Heart left ventricle (tissue), 16 donors: ENCODE results near the gene RPS27. TPM values are rescaled to one million over a fixed set of nuclear protein-coding genes. Genes with fewer than 3 reads are reported as not detected.
"Not testable (repeated sequence)": the region's sequence is repeated elsewhere in the genome, so short reads cannot be mapped to it uniquely, and the experiment has no call there.

Experiments used
- ATAC-seq, 4 donors: fragments of 200-7000 bp; cut with Tn5 transposase; one replicate each; pipeline ENCODE4 v1.9.1; 2020 to 2022; ENCODE audit warnings: moderate library complexity in 4 of 4, mild to moderate bottlenecking in 3 of 4, moderate number of reproducible peaks in 1 of 4
- DNase-seq, 5 donors: peaks; one replicate each; pipeline ENCODE4 v3.0.0-alpha.2; 2020
- H3K27ac ChIP-seq, 12 donors: fragments of 200-600 bp; sonication (generic) in 4 of 12; one replicate each; pipeline versions ENCODE4 v1.5.0 to v1.8.0; 2016 to 2022; ENCODE audit warnings: mild to moderate bottlenecking in 2 of 12
- H3K27me3 ChIP-seq, 9 donors: fragments of 200-600 bp; sonication (generic) in 2 of 9; one replicate each; pipeline versions ENCODE4 v1.5.1 to v1.8.0; 2016 to 2022; ENCODE audit warnings: mild to moderate bottlenecking in 3 of 9
- H3K36me3 ChIP-seq, 9 donors: fragments of 200-600 bp; sonication (generic) in 2 of 9; one replicate each; pipeline versions ENCODE4 v1.5.0 to v1.8.0; 2018 to 2022; ENCODE audit warnings: mild to moderate bottlenecking in 2 of 9
- H3K4me1 ChIP-seq, 12 donors: fragments of 200-600 bp; sonication (generic) in 4 of 12; one replicate each; pipeline versions ENCODE4 v1.5.0 to v1.8.0; 2016 to 2022; ENCODE audit warnings: mild to moderate bottlenecking in 3 of 12
- H3K4me3 ChIP-seq, 12 donors: fragments of 200-600 bp; sonication (generic) in 4 of 12; one replicate each; pipeline versions ENCODE4 v1.5.0 to v1.8.0; 2017 to 2022; ENCODE audit warnings: mild to moderate bottlenecking in 9 of 12, moderate library complexity in 4 of 12
- H3K9me3 ChIP-seq, 12 donors: fragments of 200-600 bp; sonication (generic) in 4 of 12; one replicate each; pipeline versions ENCODE4 v1.5.0 to v1.8.0; 2016 to 2022; ENCODE audit warnings: mild to moderate bottlenecking in 1 of 12
- POLR2A ChIP-seq, 2 donors: fragments of 450-650 bp; IDR thresholded peaks; one replicate each; pipeline ENCODE4 v1.6.1; 2017; ENCODE audit warnings: antibody characterized with exemption in 2 of 2, mild to moderate bottlenecking in 2 of 2, moderate library complexity in 2 of 2
- WGBS, 4 donors: extraction: QIAGEN DNeasy Blood & Tissue Kit in 2 of 4; methylation state at CpG; one replicate each; pipeline versions ENCODE4 v1.1.5 to v1.1.7; 2013 to 2018; 5-methylcytosine and 5-hydroxymethylcytosine counted together
- intact Hi-C, 10 donors: fragments of 100-400 bp; cut with DNase I; formaldehyde crosslinking; loops; one replicate each; pipeline versions ENCODE4 v1.11.1 to v1.14.2; 2022
- polyA plus RNA-seq, 2 donors: library from polyadenylated mRNA; stranded (reverse); fragments of 200-250 nt; gene quantifications; one replicate each; pipeline ENCODE4 v1.2.3, GENCODE V29; 2013
- total RNA-seq, 9 donors: library from RNA; depleted of rRNA in 2 of 9; stranded (reverse); fragments of >200 nt in 2 of 9; fragmentation: NEBNext Ultra II Directional in 3 of 9; extraction: Animal tissue kit (Norgen Biotek cat#: 25700) in 3 of 9; gene quantifications; one replicate each; pipeline versions ENCODE4 v1.1.0 to v1.2.4, GENCODE V29; 2016 to 2023
- TF ChIP-seq, protein P1 (sequence below), 12 donors: fragments of 200-600 bp; sonication (generic) in 4 of 12; IDR thresholded peaks; one replicate each; pipeline versions ENCODE4 v1.5.0 to v1.8.0; 2018 to 2022; ENCODE audit warnings: antibody characterized with exemption in 12 of 12, mild to moderate bottlenecking in 5 of 12
- donor health status: ischemic (EF 13 %, LVEDD 7.1; RV severe dilation, severe dysfunction).
- donor health status: healthy with polysubstance abuse.
- donor health status: DM: no; HTN: yes; CAD: no.
- donor health status: DM: no; HTN: no; CAD: no.
- donor health status: ischemic (EF 25% LVEDD 6.9; RV normal size, moderate dysfunction).
- donor health status: ischemic (EF 25% LVEDD 5.7; RV mildly dilated, moderate dysfunction).
- donor health status: healthy.
- donor health status: DM: yes; HTN: yes; CAD: no.
- donor health status: ischemic (EF 35%, LVEDD 5.7; RV mildly dilated, moderate dysfunction).
- donor health status: nonischemic (EF 11% LVEDD 7.7; RV severe dilation, severe dysfunction).
- donor health status: DM: yes; HTN: yes; CAD: no.
- donor health status: PGD.
- donor health status: ischemic (EF 29% LVEDD 5.4; RV normal size, mild dysfunction).
- donor health status: nonischemic (EF 23%, LVEDD 6.1; RV moderate dilation, normal function).

The RPS27 gene
- total and polyA plus RNA-seq, 11 donors: 537 to 7,204 (median 882) TPM

DNA sequence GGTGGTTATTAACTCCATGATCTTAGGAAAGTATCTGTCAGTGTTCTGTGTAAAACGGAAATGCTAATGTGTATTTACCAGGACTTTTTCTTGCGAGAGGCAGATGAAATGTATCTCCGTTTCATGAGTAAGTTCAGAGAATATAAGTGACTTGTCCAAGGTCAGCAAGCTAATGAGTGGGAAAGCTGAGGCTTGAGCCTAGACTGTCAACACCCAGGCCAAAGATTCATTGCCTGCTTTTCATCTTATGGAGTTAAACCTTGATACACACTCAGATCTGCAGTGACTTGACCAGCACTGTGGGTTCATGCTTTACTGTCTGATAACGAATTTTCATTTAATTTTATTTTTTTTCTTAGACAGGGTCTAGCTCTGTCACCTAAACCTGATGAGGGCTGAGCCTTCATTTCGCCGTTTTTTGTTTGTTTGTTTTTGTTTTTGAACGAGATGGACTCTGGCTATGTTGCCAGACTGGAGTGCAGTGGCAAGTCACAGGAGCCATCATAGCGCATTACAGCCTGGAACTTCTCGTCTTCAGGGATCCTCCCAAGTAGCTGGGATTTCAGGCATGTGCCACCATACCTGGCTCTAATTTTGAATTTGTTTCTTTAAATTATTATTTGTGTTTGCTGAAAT, 12.2 kb upstream of the RPS27 start:
- DNase-seq (no peak), ATAC-seq (no peak)
- H3K27ac ChIP-seq: peak overlapping the region in 11 of 12 donors; percentile 72 to 97 (median 93)
- H3K4me3 ChIP-seq: peak overlapping the region in 11 of 12 donors; percentile 70 to 97 (median 88)
- 77 to 79% (median 78%) methylated on average over 9 of the region's 9 CpGs for WGBS, 4 donors
- H3K4me1 ChIP-seq: peaks cover 0 to 40% (median 19%) of the 10 kb centered on the region in 12 donors
- peaks cover 0 to 47% (median 41%) of the 10 kb centered on the region in 9 donors for H3K36me3 ChIP-seq
- intact Hi-C loops: loop anchor here in 1 of 10 donors (5.0 kb wide), 1 partner anchor 56 kb away; the partner anchor contains the start of gene GATAD2B
- no peaks in the 10 kb centered on the region for H3K27me3 ChIP-seq
- no peak for TF ChIP-seq POLR2A (IDR thresholded peaks at IDR 0.05)
- TF ChIP-seq, protein P1, sequence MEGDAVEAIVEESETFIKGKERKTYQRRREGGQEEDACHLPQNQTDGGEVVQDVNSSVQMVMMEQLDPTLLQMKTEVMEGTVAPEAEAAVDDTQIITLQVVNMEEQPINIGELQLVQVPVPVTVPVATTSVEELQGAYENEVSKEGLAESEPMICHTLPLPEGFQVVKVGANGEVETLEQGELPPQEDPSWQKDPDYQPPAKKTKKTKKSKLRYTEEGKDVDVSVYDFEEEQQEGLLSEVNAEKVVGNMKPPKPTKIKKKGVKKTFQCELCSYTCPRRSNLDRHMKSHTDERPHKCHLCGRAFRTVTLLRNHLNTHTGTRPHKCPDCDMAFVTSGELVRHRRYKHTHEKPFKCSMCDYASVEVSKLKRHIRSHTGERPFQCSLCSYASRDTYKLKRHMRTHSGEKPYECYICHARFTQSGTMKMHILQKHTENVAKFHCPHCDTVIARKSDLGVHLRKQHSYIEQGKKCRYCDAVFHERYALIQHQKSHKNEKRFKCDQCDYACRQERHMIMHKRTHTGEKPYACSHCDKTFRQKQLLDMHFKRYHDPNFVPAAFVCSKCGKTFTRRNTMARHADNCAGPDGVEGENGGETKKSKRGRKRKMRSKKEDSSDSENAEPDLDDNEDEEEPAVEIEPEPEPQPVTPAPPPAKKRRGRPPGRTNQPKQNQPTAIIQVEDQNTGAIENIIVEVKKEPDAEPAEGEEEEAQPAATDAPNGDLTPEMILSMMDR (IDR thresholded peaks at IDR 0.05): no peak
- no peaks in the 10 kb centered on the region for H3K9me3 ChIP-seq

DNA sequence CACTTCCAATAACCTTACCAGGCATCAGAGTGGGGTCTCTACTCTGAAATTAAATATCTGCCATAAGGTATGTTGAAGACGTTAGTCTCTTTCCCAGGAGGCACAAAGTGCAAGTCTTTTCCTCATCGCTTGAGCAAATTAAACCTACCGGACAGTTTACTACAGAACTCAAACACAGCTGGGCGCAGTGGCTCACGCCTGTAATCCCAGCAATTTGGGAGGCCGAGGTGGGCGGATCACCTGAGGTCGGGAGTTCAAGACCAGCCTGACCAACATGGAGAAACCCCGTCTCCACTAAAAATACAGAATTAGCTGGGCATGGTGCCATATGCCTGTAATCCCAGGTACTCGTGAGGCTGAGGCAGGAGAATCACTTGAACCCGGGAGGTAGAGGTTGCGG, 11.5 kb upstream of the RPS27 start:
- DNase-seq, H3K9me3 ChIP-seq, H3K27ac ChIP-seq, H3K27me3 ChIP-seq, ATAC-seq, H3K4me3 ChIP-seq: not testable (repeated sequence)
- peaks cover 0 to 46% (median 19%) of the 10 kb centered on the region in 12 donors for H3K4me1 ChIP-seq
- intact Hi-C loops: loop anchor here in 1 of 10 donors (5.0 kb wide), 1 partner anchor 57 kb away; the partner anchor contains the start of gene GATAD2B
- WGBS, 4 donors: 92 to 97% (median 94%) methylated on average over 12 of the region's 12 CpGs
- peaks cover 0 to 45% (median 36%) of the 10 kb centered on the region in 9 donors for H3K36me3 ChIP-seq

DNA sequence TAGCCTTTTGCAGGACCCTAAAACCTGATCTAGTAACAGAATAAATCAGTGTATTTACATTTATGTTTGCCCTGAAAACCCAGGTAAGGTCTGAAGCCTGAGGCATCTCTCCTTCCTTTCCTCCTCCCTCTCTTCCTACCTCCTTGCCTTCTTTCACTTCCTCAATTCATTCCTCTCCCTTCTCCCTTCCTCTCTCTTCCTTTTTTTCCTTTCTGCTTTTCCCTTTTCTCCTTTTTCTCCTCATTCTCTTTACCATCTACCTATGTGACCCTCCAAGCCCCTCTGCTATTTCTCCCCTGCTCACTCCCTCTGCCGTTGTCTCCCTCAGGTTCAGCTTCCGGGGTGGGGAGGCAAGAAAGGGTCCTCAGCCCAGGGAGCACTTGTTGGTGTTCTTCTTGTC, 8.8 kb upstream of the RPS27 start:
- H3K36me3 ChIP-seq: peaks cover 0 to 27% (median 14%) of the 10 kb centered on the region in 9 donors
- H3K27me3 ChIP-seq, H3K4me3 ChIP-seq, ATAC-seq, DNase-seq, H3K9me3 ChIP-seq: not testable (repeated sequence)
- WGBS, 4 donors: 70 to 79% (median 77%) methylated on average over 2 of the region's 2 CpGs
- intact Hi-C loops: loop anchor here in 3 of 10 donors (10.0 kb wide), 3 partner anchors 307 to 467 kb away; partner anchors contain the start of genes ILF2 (in 1 of the 3), NPR1 (in 1 of the 3) and S100A6 (in 1 of the 3)
- H3K27ac ChIP-seq: peak overlapping the region in 3 of 12 donors; percentile 15 to 39 (median 28)
- H3K4me1 ChIP-seq: peaks cover 0 to 42% (median 23%) of the 10 kb centered on the region in 12 donors

DNA sequence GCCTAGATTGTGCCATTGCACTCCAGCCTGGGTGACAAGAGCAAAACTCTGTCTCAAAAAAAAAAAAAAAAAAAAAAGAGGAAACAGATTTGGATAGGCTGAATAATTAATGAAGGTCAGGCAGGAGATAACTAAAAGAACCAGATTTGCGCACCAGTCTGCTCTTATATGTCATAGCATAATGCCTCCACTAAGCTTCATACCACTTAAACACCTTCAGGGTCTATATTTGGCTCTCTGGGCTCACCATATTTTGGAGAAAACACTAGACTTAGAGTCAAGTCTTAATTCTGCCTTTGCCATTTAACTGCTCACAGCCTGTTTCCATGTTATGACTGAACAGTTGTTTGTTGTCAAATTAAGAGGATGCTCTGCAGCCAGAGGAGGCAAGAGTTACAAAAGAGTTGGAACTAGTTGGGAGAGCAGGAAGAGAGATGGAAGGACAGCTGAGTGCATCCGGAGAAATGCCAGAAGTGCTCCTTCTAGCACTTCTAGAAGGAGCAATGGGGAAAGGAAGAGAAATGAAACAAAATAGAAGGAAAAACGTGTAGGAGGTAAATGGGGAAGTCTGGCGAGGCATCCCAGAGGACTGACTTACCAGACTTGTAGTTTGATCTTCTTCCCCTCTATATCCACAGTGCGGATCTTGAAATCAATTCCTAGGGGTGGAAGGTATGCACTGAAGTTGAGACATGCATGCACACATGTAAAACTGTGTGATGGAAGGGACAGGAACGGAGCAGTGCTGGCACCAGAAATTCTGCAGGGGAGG, 6.3 kb upstream of the RPS27 start:
- no peak for TF ChIP-seq POLR2A (IDR thresholded peaks at IDR 0.05)
- TF ChIP-seq, protein P1 (IDR thresholded peaks at IDR 0.05): no peak
- Histone ChIP-seq H3K36me3 (peaks cover 0 to 27% (median 13%) of the 10 kb centered on the region in 9 donors), H3K27me3 (no peaks in the 10 kb centered on the region), H3K4me1 (peaks cover 0 to 36% (median 19%) of the 10 kb centered on the region in 12 donors), H3K4me3 (peak overlapping the region in 5 of 12 donors; percentile 61 to 78 (median 69)), H3K27ac (peak overlapping the region in 5 of 12 donors; percentile 71 to 93 (median 80)), H3K9me3 (no peaks in the 10 kb centered on the region)
- ATAC-seq (no peak), DNase-seq (no peak)
- WGBS, 4 donors: 68 to 71% (median 69%) methylated on average over 6 of the region's 6 CpGs
- intact Hi-C loops: loop anchor here in 3 of 10 donors (10.0 kb wide), 3 partner anchors 310 to 470 kb away; partner anchors contain the start of genes ILF2 (in 1 of the 3), NPR1 (in 1 of the 3) and S100A6 (in 1 of the 3)
